Measurements from ENCODE around the gene PDZD8. TPM values are rescaled to one million over a fixed set of nuclear protein-coding genes. Genes with fewer than 3 reads are reported as not detected.

The PDZD8 gene
- polyA plus RNA-seq, 1 experiment: 13.6 TPM

DNA sequence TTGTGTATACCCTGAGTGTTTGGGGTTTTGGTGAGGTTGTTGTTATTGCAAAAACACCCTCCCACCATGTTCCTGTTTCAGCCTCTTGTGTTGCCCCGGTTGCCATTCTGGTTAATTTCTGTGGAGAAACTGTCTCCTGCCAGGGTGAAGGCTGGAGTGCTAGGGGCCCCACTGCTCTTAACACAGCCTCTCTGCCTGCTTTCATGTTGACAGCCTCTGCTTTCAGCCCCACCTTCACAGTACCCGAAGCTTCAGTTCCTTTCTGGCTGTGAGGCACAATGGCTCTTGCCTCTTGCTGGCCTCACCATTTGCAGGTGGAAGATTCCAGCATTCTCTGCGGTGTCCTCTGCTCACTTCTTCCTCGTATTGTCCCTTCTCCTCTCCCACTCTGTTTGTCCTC is 115.2 kb downstream of the PDZD8 start:
- POLR2A ChIA-PET: no interaction called here
- no peak overlapping the region for H3K4me3 ChIP-seq (ENCODE audit: low read depth, low read length)
- TF ChIP-seq, protein P1, sequence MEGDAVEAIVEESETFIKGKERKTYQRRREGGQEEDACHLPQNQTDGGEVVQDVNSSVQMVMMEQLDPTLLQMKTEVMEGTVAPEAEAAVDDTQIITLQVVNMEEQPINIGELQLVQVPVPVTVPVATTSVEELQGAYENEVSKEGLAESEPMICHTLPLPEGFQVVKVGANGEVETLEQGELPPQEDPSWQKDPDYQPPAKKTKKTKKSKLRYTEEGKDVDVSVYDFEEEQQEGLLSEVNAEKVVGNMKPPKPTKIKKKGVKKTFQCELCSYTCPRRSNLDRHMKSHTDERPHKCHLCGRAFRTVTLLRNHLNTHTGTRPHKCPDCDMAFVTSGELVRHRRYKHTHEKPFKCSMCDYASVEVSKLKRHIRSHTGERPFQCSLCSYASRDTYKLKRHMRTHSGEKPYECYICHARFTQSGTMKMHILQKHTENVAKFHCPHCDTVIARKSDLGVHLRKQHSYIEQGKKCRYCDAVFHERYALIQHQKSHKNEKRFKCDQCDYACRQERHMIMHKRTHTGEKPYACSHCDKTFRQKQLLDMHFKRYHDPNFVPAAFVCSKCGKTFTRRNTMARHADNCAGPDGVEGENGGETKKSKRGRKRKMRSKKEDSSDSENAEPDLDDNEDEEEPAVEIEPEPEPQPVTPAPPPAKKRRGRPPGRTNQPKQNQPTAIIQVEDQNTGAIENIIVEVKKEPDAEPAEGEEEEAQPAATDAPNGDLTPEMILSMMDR (IDR thresholded peaks at IDR 0.05; ENCODE audit: insufficient read depth, low read depth, low read length): no peak
- H3K36me3 ChIP-seq (ENCODE audit: control insufficient read depth, insufficient read depth, low read length): no peaks in the 10 kb centered on the region
- DNase-seq (ENCODE audit: low read depth): no peak
- peaks cover 3% of the 10 kb centered on the region; the same call in 1 of the 2 replicates for H3K27me3 ChIP-seq (ENCODE audit: control insufficient read depth, insufficient read depth, low read length)
- CTCF ChIA-PET: no interaction called here

DNA sequence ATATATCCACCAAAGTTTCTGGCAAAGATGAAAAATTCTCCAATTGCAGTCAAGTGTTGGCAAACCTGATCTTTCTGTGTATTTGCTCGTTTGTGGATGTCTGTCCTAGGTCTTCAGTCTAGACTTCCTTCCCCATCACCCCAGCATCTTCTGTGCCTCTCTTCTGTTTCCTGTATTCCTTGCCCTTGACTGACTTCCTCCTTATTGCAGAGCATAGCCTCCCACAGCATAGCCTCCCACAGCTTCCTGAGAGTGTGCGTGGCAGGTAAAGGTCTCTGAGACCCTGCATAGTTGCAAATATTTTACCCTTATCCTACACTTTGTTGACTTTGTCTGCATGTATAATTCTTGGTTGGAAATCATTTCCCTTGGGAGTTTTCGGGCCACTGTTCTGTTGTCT is 116.0 kb downstream of the PDZD8 start:
- POLR2A ChIA-PET: no interaction called here
- CTCF ChIA-PET: interaction anchor here (1.1 kb wide), 1 partner anchor 42 kb away, joined by 3 read pairs; no protein-coding TSS in a partner anchor
- Histone ChIP-seq H3K27me3 (ENCODE audit: control insufficient read depth, insufficient read depth, low read length) (peaks cover 3% of the 10 kb centered on the region; the same call in 1 of the 2 replicates), H3K36me3 (ENCODE audit: control insufficient read depth, insufficient read depth, low read length) (no peaks in the 10 kb centered on the region), H3K4me3 (ENCODE audit: low read depth, low read length) (no peak overlapping the region)
- no peak for DNase-seq (ENCODE audit: low read depth)
- TF ChIP-seq, protein P1 (IDR thresholded peaks at IDR 0.05; ENCODE audit: insufficient read depth, low read depth, low read length): no peak

DNA sequence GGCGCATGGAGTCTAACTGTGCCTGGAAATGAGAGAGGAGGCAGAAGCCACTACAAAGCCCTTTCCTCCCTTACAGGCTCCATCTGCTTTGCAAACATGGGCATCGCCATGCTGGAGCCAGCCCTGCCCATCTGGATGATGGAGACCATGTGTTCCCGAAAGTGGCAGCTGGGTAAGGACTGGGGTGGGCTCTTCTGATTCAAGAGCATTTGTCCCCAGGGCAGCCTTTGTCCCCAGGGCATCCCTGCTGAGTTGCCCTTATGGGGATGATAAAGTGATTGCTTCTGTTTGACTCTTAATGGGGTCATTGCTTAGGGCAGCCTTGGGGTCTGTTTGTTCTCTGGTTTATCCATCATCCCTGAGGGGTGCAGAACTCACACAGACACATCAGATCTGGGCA is 117.5 kb downstream of the PDZD8 start:
- ChIA-PET POLR2A (no interaction called here), CTCF (no interaction called here)
- H3K36me3 ChIP-seq (ENCODE audit: control insufficient read depth, insufficient read depth, low read length): no peaks in the 10 kb centered on the region
- H3K4me3 ChIP-seq (ENCODE audit: low read depth, low read length): no peak overlapping the region
- H3K27me3 ChIP-seq (ENCODE audit: control insufficient read depth, insufficient read depth, low read length): peaks cover 3% of the 10 kb centered on the region; the same call in 1 of the 2 replicates
- TF ChIP-seq, protein P1 (IDR thresholded peaks at IDR 0.05; ENCODE audit: insufficient read depth, low read depth, low read length): no peak
- DNase-seq (ENCODE audit: low read depth): no peak

DNA sequence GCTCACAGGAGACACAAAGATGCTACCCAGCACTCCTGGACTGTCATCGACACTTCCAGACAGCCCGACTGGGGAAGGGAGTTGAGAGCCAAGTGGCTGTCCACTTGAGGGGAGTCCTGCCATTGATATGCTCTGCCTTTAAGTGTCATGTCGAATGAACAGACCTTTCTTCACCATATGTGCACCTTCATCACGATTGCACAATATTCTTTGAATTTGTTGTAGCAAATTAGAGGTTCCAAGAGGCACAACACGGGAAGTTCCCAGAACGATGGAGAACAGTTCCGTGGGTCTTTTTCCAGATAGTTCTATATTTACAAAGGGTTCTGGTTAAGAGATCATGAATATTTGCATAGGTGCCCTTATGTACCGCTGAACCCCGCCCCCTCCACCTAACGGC is 118.3 kb downstream of the PDZD8 start:
- Histone ChIP-seq H3K4me3 (ENCODE audit: low read depth, low read length) (no peak overlapping the region), H3K27me3 (ENCODE audit: control insufficient read depth, insufficient read depth, low read length) (peaks cover 3% of the 10 kb centered on the region; the same call in 1 of the 2 replicates), H3K36me3 (ENCODE audit: control insufficient read depth, insufficient read depth, low read length) (no peaks in the 10 kb centered on the region)
- ChIA-PET CTCF (no interaction called here), POLR2A (no interaction called here)
- DNase-seq (ENCODE audit: low read depth): no peak
- TF ChIP-seq, protein P1 (IDR thresholded peaks at IDR 0.05; ENCODE audit: insufficient read depth, low read depth, low read length): no peak

DNA sequence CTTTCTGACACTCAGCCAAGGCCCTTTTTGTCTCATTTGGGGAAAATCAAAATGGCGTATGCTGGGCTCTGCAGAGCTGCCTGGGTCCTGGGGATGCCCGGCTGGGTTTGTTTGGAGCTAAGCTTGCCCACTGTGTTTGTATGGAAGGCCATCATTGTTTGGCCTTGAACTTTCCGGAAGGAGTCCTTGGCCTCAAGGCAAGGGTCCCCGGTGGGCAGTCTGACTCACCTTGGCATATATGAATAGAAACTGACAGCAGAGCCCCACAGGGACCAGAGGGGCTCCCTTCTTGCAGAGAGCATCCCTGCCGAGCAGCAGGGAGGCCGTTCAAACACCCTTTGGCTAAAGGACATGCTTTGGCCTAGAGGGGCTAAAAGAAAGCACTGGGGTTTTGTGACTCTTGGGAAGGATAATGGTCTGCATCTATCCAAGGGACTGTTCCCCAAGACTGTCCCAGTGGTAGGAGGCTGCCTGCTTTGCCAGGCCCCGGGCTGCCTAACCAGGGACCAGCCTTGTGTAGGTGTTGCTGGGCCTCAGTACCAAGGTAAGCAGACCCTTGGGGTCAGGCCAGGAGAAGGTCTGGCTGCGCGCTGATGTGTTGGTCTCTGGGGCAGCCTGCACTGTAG is 119.3 kb downstream of the PDZD8 start:
- TF ChIP-seq, protein P1 (IDR thresholded peaks at IDR 0.05; ENCODE audit: insufficient read depth, low read depth, low read length): no peak
- ChIA-PET POLR2A (no interaction called here), CTCF (no interaction called here)
- no peak for DNase-seq (ENCODE audit: low read depth)
- H3K4me3 ChIP-seq (ENCODE audit: low read depth, low read length): no peak overlapping the region
- peaks cover 3% of the 10 kb centered on the region; the same call in 1 of the 2 replicates for H3K27me3 ChIP-seq (ENCODE audit: control insufficient read depth, insufficient read depth, low read length)
- H3K36me3 ChIP-seq (ENCODE audit: control insufficient read depth, insufficient read depth, low read length): no peaks in the 10 kb centered on the region
